NCI-H510A treated with DMSO at 0.1 percent for 48 hours (cell line): ENCODE results near the gene DCAF15.

Experiments used
- DNase-seq: peaks from one replicate; lab custom pipeline; 2025; lab: John Stamatoyannopoulos, UW

DCAF15 gene

DNA sequence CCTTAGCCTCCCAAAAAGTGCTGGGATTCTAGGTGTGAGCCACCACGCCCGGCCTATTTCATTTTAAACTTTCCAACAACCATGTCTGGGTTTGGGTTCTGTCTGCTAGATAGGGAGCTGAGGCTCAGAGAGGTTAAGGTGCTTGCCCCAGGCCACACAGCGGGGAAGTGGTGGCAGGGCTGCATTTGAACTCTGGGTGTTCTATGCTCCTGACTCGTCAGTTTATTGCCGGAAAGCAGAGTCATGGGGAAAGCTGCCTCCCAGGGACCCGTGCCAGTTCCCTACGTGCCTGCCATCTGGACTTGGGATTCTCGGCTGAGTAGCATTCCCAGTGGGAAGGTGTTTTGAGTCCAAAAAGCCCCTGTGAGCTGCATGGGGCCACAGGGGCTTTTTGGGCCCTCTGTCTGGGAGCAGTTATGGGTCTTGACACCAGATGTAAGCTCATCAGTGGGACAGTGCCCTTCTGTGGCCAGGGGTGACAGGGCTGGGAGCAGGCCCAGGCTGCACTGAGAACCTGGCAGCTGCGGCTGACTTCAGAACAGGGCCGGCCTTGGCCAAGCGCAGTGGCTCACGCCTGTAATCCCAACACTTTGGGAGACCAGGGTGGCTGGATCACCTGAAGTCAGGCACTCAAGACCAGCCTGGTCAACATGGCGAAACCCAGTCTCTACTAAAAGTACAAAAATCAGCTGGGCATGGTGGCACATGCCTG lies 42.9 kb downstream of the DCAF15 start:
- no peak for DNase-seq

DNA sequence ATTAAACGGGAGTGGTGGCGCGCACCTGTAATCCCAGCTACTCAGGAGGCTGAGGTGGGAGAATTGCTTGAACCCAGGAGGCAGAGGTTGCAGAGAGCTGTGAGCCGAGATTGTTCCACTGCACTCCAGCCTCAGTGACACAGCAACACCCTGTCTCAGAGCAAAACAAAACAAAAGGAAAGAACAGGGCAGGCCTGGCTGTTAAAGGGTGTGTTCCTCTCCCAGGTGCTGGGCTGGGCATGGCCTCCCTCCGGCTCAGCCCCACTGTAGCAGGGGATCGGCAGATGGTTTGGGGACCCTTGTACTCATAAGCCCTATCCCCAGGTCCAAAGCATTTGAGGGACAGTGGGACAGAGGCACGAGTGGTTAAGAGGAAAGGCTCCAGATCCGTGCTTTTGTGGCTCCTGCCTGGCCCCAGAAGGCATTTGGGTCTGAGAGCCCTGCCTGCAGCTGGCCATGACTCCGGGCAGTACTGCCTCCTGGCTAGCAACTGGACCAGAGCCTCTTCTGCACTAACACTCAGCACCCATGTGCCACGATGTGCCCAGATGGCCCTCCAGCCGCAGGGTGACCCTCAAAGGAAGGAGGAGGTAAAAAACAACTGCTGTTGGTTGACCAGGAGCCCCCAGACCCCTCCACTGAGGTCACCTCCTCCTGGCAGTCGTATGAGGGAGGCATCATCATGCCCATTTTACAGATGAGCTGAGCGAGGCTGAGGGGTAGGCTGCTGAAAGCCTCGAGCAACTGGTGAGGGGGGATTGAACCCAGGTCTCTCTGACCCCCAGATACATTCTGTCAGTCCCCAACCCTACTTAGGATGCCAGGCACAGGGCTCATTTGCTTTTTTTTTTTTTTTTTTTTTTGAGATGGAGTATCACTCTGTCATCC lies 43.8 kb downstream of the DCAF15 start:
- DNase-seq, result no peak

DNA sequence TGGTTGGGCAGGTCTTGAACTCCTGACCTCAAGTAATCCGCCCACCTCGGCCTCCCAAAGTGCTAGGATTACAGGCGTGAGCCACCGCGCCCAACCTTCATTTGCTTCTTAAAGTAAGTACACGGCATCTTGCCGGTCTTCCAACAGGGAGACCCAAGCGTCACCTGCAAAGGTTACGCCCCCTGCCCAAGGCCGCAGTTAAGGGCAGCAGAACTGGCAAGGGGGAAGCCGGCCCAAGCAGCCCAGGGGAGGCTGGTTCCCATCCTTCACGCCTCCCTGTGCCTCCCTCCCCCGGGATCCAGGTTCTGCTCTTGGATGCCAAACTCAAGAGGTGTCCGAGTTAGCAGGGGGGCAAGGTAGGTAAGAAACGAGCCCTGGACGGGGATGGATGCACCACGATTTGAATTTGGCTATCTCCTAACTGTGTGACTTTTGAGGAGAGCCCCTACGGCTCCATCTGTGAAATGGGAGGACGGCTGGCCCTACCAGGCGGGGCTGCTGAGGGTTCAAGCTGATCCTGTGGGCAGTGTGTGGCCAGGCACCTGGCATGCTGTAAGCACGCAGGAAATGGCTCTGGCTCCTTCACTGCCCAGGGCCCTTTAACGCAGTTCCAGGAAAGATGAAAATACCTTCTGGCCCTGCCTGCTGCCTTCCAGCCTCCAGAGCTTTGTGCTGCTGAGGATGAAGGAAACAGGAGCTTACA lies 44.8 kb downstream of the DCAF15 start:
- no peak for DNase-seq

DNA sequence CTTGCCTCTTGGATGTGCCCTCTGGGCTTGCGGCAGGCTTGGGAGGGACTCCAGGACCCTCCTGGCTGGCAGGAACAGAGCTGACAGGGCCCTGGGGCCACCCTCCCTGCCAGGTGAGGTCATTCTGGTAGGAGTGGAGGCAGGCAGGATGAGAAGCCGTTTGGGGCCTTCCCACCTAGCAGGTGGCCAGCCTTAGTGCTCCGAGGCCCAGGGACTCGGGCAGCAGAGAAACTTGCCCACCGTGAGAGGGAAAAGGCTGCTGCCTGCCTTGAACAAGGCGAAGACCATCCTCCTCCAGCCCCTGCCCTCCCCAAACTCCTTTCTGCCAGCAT lies 45.3 kb downstream of the DCAF15 start:
- DNase-seq, result no peak

DNA sequence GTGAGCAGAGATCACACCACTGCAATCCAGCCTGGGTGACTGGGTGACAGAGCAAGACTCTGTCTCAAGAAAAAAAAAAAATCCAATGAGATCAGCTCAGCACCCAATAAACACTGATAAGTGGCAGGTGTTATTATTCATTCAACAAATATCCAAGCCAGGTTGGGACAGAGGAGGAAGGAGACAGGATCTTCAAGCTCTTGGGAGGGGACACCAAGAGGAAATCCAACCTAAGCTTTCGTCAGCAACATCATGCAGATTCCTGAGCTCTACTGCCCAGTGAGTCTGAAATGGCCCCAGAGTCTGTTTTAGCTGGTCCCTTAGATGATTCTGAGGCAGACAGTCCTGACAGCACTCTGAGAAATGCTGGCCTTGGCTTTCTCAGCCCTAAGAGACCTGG lies 46.1 kb downstream of the DCAF15 start:
- DNase-seq, result no peak

DNA sequence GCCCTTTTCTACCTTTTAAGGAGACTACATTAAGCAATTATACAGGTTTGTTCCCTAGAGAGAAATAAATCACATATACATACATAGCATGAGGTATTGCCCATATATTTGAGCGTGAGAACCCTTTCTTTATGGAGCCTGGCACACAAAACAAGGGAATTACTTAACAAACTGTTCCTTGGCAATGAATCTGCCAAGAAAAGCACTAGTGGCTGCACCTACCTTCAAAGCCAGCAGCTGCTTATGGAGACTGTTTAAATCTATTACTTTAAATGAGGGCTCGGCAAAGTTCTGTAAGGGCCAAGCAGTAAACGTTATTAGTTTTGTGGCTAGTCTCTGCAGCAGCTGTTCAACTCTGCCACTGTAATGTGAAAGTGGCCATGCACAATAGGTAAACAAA lies 46.8 kb downstream of the DCAF15 start:
- DNase-seq, result no peak

DNA sequence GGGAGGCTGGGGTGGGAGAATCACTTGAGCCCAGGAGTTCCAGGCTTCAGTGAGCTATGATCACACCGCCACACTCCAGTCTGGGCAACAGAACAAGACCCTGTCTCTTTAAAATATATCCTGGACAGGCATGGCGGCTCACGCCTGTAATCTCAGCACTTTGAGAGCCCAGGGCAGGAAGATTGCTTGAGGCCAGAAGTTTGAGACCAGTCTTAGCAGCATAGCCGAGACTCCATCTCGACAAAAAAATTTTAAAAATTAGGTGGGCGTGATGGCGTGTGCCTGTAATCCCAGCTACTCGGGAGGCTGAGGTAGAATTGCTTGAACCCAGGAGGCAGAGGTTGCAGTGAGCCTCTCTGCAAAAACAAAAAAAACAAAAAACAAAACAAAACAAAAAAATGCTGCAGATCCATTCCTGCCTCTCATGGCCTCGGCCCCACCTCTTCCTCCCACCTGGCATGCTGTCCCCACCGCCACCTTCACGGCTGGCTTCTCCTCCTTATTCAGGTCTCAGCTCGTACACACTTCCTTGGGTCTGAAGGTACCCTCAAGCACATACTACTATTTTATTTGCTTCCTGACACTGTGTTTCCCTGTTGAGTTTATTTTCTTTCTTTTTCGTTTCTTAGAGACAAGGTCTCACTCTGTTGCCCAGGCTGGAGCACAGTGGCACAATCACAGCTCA lies 48.5 kb downstream of the DCAF15 start:
- DNase-seq, result no peak

DNA sequence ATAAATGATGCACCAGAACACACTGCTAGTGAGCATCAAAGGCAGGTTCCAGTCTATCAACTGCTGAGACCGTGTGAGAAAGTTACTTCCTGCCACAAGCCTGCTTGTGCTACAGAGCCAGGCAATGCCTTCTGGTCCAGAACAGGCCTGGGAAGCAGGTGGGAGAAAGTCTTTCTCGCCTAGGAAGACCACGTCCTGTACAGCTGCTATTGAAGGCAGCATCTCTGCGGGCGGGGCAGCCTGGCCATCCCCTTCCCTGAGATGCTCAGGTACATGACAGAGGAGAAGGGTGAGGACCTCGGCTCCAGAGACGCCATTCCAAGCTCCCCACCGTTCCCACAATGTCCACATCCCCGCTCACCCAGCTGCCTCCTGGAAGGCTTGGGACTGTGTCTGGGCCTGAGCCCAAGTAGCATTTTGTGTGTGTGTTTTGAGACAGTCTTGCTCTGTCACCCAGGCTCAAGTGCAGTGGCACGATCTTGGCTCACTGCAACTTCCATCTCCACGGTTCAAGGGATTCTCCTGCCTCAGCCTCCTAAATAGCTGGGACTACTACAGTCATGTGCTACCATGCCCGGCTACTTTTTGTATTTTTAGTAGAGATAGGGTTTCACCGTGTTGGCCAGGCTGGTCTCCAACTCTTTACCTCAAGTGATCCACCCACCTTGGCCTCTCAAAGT lies 50.4 kb downstream of the DCAF15 start:
- no peak for DNase-seq

DNA sequence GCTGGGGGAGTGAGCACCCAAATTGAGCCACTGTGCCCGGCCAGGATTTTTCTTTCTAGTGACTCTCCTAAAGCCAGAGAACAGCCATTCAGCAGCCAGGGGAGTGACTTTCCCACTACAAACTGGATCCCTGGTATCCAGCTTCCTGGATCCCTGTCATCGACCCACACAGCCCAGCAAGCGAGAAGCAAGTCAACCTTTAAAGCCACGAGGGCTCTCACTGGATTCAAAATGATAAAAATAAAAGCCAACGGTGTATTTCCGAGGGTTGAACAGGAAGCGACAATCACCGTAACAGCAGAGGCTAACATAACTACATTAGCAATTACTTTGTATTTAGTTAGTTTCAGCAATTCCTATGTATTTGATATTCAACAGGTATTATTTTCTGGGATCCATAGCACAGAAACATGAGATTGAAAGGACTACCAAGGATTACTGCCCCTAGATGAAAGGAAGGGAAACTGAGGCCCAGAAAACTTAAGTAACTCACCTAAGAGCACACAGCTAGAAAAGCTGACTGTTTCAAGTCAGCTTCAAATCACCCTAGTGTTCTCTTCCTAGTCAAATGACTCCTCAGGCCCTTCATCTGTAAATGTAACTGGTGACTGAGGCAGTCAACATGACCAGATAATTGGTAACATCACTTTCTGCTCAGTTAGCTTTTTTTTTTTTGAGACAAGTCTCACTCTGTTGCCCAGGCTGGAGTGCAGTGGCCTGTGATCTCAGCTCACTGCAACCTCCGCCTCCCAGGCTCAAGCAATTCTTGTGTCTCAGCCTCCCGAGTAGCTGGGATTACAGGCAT lies 51.1 kb downstream of the DCAF15 start:
- DNase-seq, result no peak

DNA sequence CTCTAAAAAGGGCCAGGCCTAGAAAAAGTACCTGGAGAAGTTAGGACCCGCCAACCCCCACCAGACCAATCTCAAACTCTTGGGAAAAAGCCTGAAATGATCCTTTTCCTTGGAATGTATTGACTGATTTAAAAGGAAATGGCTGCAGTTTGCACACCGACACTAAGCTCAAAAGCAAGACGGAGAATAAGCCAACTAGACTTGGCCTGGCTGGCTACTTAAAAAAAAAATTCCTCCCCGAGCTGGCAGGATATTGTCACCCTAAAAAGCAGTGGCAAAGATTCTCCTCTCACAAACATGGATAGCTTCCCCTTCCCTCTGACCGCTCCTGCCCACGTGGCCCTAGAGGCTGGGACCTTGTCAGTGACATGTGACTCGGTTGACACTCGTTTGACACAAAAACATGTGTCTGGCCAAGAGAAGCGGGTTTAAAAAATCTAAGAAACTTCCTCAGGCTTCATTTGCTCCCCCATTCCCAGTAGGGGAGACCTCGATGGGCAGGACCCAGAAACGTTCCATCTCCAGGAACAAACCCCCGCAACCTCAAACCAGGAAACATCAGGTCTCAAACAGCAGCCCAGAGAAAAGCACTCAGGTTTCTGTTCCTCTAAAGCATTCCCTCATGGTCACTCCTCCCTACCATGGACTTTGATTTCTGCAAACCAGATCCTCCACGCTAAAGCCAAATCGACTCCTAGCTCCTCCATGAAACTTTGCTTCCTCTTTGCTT lies 52.5 kb downstream of the DCAF15 start:
- DNase-seq, result no peak

DNA sequence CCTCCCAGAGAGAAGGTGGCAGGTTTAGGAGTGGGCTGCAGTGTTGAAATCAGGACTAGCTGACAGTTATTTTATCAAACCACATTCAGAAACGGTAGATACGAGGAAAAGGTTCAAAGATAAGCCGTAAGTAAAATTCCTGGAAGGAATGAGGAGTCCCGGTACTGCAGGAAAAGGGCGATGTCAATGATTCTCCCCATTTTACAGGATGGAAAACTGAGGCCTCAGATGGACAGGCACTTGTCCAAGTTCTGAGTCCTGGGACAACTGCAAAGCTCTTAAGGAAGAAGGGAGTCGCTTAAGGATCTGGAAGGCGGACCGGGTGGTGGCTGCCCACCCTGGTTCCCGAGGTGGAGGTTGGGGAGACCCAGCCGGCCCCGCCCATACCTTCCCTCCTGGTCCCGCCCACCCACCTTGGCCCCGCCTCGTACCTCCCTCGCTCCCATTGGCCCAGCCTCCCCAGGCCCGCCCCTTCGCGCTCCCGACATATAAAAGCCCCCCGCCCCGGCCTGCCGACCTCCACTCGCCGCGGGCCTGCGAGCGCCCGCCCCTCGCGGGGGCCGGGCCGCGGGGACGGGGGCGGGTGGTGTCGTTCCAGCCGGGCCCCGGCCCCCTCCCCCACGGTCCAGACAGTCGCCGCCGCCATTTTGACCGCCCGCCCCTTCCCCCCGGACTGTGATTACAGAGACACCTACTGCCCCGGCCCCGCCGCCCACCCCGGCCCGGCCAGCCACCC lies 53.2 kb downstream of the DCAF15 start:
- DNase-seq, result peak; percentile 22

DNA sequence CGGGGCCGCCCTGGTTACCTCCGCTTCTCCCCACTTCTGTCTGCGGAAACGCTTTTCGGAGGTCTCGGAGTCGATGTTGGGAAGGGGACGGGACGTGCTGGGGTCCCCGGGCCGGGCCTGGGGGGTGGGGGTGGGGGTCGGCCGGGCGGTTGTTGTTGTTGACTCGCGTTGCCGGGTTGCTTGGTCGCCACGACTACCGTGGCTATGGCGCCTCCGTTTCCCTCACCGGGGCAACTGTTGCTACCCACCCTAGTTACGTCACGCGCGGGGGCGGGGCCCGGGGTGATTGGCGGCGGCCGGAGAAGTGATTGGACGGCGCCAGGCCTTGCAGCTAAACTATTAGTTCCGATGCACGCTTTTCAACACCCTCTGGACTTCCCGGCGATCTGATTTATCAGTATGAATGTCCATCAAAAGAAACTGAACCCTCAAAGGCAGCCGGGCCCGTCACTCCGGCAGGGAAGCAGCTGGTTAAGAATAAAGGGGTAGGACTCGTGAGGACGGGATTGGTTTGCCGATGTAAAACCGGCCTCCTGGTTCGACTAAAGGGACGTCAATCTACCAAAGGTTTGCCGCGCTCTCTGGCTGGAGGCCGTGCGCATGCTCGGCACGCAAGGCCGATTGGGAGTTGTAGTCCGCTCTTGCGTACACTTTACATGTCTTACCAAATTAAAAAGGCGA lies 53.9 kb downstream of the DCAF15 start, which contains the start of gene RFX1:
TSS of gene RFX1 (minus strand) at position 236 of the 681 bp plus-strand sequence. CDS start 12,477 bp downstream, outside the sequence.
- DNase-seq, result peak; percentile 98

DNA sequence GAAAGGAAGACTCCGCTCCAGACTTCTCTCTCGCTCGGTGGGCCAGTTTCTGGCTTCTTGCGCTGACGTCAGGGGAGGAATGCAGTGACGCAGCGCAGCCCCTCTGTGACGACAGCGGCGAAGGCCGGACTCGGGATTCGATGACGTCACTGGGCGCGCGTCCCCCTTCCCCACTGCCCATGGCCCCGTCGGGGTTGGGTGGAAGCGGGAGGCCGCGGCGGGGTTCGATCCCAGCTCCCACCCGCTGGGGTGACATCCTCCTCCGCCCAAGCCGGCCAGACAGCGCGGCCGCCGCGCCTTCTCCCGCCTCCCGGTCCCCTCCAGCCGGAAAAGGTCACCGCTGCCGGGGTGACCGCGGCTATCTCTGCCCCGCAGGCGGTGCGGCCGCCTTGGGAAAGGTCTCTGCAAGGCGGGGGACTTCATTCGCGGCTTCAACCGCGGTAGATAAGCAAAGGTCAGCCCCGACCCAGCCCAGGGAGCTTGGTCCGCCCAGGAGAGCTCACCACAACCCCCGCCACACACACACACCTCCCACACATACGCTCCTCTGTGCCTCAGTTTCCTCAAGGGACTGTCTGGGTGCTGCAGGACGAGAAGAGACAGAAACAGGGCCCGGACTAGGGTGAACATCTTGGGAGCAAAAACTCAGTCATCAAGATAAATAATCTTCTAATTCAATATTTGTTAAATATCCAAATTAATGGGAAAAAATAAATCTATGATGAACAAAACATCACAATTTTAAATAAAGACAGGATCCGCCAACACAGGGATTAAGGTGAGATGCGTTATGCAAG lies 54.7 kb downstream of the DCAF15 start:
- no peak for DNase-seq
